Stimulated activated naive CD8-positive, alpha-beta T cell treated with anti-CD3 and anti-CD28 coated beads, Interleukin-15, Interleukin-2, amounts not matched to agents 100 U/mL and 50 U/mL, for 24 hours (primary cell): Measurements from ENCODE around the gene TOMM40.
"Not testable (repeated sequence)": the region's sequence is repeated elsewhere in the genome, so short reads cannot be mapped to it uniquely, and the experiment has no call there.

Experiments used
- ATAC-seq: fragments of 150-1000 bp; cut with Tn5 transposase; one replicate; pipeline ENCODE4 v1.10.0; 2021
- DNase-seq: peaks from one replicate; pipeline ENCODE4 v3.0.0; 2021

TOMM40 gene

GRCh38 chr19:44897835-44898234 lies 6.8 kb downstream of the TOMM40 start:
- DNase-seq (no peak), ATAC-seq (no peak)

GRCh38 chr19:44900328-44901244 lies 9.5 kb downstream of the TOMM40 start:
- no peak for DNase-seq
- ATAC-seq: no peak

DNA sequence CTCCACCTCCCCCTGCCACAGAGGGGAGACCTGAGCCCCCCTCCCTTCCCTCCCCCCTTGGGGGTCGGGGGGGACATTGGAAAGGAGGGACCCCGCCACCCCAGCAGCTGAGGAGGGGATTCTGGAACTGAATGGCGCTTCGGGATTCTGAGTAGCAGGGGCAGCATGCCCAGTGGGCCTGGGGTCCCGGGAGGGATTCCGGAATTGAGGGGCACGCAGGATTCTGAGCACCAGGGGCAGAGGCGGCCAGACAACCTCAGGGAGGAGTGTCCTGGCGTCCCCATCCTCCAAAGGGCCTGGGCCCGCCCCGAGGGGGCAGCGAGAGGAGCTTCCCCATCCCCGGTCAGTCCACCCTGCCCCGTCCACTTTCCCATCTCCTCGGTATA lies 12.2 kb downstream of the TOMM40 start:
- no peak for ATAC-seq

GRCh38 chr19:44903602-44904425 lies 12.8 kb downstream of the TOMM40 start:
- peak; percentile 53 for ATAC-seq
- DNase-seq: peak; percentile 87

More for the DNA sequence above, 12.2 kb downstream of the TOMM40 start:
- DNase-seq: no peak

DNA sequence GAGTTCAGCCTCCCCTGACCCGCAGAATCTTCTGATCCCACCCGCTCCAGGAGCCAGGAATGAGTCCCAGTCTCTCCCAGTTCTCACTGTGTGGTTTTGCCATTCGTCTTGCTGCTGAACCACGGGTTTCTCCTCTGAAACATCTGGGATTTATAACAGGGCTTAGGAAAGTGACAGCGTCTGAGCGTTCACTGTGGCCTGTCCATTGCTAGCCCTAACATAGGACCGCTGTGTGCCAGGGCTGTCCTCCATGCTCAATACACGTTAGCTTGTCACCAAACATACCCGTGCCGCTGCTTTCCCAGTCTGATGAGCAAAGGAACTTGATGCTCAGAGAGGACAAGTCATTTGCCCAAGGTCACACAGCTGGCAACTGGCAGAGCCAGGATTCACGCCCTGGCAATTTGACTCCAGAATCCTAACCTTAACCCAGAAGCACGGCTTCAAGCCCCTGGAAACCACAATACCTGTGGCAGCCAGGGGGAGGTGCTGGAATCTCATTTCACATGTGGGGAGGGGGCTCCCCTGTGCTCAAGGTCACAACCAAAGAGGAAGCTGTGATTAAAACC lies 13.5 kb downstream of the TOMM40 start:
- no peak for DNase-seq
- no peak for ATAC-seq

- DNase-seq: no peak
- ATAC-seq: no peak
These were observed 14.5 kb downstream of the TOMM40 start, which contains the start of gene APOE for GRCh38 chr19:44905437-44906160. Gene APOE, plus strand, starts transcription at chr19:44905796. Its CDS starts 829 bp downstream, at chr19:44906625.

GRCh38 chr19:44907613-44908012 lies 16.6 kb downstream of the TOMM40 start:
- ATAC-seq: no peak
- no peak for DNase-seq

GRCh38 chr19:44908074-44908835 lies 17.2 kb downstream of the TOMM40 start:
- DNase-seq: no peak
- ATAC-seq: no peak

DNA sequence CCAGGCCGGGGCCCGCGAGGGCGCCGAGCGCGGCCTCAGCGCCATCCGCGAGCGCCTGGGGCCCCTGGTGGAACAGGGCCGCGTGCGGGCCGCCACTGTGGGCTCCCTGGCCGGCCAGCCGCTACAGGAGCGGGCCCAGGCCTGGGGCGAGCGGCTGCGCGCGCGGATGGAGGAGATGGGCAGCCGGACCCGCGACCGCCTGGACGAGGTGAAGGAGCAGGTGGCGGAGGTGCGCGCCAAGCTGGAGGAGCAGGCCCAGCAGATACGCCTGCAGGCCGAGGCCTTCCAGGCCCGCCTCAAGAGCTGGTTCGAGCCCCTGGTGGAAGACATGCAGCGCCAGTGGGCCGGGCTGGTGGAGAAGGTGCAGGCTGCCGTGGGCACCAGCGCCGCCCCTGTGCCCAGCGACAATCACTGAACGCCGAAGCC lies 17.8 kb downstream of the TOMM40 start:
- ATAC-seq: no peak
- no peak for DNase-seq

DNA sequence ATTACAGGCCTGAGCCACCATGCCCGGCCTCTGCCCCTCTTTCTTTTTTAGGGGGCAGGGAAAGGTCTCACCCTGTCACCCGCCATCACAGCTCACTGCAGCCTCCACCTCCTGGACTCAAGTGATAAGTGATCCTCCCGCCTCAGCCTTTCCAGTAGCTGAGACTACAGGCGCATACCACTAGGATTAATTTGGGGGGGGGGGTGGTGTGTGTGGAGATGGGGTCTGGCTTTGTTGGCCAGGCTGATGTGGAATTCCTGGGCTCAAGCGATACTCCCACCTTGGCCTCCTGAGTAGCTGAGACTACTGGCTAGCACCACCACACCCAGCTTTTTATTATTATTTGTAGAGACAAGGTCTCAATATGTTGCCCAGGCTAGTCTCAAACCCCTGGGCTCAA lies 18.7 kb downstream of the TOMM40 start:
- ATAC-seq (no peak), DNase-seq (no peak)

- not testable (repeated sequence) for ATAC-seq, DNase-seq
These were observed 20.8 kb downstream of the TOMM40 start for GRCh38 chr19:44911896-44912295.

GRCh38 chr19:44912854-44913253 lies 21.8 kb downstream of the TOMM40 start:
- DNase-seq (no peak), ATAC-seq (no peak)

GRCh38 chr19:44913512-44914432 lies 22.7 kb downstream of the TOMM40 start:
- DNase-seq, ATAC-seq: not testable (repeated sequence)

- peak; percentile 82 for DNase-seq
- ATAC-seq: peak; percentile 96
These were observed 23.6 kb downstream of the TOMM40 start, which contains the start of gene APOC1 for GRCh38 chr19:44914433-44915206. Gene APOC1, plus strand, starts transcription at chr19:44914608. Its CDS starts 284 bp downstream, at chr19:44914892.

DNA sequence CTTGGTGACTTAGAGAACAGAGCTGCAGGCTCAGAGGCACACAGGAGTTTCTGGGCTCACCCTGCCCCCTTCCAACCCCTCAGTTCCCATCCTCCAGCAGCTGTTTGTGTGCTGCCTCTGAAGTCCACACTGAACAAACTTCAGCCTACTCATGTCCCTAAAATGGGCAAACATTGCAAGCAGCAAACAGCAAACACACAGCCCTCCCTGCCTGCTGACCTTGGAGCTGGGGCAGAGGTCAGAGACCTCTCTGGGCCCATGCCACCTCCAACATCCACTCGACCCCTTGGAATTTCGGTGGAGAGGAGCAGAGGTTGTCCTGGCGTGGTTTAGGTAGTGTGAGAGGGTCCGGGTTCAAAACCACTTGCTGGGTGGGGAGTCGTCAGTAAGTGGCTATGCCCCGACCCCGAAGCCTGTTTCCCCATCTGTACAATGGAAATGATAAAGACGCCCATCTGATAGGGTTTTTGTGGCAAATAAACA lies 33.2 kb downstream of the TOMM40 start:
- DNase-seq (no peak), ATAC-seq (no peak)

- no peak for ATAC-seq
- no peak for DNase-seq
These were observed 34.2 kb downstream of the TOMM40 start for GRCh38 chr19:44925114-44925891.

DNA sequence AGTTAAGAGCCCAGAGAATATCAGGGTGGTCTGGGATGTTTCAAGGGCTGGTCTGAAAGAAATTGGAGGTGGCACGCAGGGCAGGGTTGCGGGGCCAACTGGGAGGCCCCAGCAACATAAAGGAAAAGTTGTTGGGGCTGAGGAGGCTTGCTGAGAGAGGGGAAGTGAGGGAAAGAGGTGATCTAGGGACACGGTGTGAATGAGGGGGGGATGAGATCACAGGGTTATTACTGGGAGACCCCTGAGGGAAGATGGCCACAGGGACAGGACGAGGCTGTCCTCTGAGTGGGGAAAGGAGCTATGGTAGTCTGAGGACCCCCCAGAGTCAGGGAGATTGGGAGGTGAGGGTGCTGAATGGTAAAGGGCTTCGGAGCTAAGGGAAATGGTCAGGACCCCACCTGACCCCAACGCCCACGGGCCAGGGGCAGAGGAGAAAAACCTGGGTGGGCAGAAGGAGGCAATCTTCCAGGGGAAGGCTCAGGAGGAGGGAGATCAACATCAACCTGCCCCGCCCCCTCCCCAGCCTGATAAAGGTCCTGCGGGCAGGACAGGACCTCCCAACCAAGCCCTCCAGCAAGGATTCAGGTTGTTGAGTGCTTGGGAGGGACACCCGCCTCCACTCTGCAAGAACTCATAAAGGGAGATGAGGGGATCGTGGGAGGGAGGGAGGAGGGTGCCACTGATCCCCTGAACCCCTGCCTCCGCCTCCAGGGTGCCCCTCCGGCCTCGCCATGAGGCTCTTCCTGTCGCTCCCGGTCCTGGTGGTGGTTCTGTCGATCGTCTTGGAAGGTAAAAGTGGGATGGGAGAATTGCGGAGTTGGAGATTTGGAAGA lies 35.4 kb downstream of the TOMM40 start:
- not testable (repeated sequence) for DNase-seq, ATAC-seq
